ENCODE data around the gene UTP25.
A peak's percentile ranks its signal among the peaks of the same experiment; 100 is the strongest.

Gene UTP25, protein sequence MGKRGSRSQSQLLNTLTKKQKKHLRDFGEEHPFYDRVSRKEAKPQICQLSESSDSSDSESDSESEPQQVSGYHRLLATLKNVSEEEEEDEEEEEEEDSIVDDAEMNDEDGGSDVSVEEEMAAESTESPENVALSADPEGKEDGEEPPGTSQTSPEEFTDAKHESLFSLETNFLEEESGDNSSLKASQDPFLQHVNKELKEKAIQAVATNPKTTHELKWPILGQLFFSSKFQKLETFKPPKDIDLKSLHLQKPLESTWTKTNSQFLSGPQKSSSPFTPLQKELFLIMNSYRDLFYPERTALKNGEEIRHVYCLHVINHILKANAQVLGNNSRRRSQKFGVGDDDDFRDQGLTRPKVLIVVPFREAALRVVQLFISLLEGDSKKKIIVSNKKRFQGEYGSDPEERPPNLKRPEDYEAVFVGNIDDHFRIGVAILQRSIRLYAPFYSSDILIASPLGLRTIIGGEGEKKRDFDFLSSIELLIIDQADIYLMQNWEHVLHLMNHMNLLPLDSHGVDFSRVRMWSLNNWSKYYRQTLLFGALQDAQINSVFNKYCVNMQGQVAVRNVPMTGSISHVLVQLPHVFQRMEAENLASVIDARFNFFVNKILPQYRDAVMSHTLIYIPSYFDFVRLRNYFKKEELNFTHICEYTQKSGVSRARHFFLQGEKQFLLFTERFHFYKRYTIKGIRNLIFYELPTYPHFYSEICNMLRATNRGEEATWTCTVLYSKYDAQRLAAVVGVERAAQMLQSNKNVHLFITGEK

DNA sequence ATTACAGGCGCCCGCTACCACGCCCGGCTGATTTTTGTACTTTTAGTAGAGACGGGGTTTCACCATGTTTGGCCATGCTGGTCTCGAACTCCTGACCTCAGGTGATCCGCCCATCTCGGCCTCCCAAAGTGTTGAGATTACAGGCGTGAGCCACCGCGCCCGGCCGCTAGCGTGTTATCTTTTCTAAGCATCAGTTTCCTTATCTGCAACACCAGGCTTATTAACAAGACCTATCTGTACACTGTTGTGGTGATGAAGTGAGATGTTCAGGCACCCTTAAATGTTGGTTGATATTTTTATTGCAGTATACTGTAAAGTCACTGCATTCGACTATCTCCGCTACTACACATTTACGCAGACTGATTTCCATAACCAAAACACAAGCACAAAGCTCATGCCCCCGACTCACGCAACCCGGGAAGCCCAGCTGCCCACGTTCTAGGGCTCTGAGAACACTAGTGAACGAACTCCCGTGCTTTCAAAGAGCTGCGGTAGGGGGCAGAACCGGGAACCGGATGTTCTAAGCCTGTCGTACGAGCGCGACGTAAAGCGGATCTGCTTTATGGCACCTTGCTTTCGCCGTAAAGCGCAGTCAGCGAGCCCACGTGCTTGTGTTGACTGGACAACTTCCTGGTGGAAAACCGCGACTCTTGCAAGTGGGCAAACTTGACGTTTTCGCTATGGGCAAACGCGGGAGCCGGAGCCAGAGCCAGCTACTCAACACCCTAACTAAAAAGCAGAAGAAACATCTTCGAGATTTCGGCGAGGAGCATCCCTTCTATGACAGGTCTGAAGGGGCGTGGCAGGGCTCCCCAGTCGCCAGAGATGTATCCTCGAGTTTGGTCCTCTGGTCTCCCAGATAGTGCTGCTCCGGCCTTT is at the start of gene UTP25:
Gene UTP25, plus strand, starts transcription at position 589 of the 879 bp plus-strand sequence. Its CDS starts 92 bp downstream, at position 681.
- TF ChIP-seq, protein P1, sequence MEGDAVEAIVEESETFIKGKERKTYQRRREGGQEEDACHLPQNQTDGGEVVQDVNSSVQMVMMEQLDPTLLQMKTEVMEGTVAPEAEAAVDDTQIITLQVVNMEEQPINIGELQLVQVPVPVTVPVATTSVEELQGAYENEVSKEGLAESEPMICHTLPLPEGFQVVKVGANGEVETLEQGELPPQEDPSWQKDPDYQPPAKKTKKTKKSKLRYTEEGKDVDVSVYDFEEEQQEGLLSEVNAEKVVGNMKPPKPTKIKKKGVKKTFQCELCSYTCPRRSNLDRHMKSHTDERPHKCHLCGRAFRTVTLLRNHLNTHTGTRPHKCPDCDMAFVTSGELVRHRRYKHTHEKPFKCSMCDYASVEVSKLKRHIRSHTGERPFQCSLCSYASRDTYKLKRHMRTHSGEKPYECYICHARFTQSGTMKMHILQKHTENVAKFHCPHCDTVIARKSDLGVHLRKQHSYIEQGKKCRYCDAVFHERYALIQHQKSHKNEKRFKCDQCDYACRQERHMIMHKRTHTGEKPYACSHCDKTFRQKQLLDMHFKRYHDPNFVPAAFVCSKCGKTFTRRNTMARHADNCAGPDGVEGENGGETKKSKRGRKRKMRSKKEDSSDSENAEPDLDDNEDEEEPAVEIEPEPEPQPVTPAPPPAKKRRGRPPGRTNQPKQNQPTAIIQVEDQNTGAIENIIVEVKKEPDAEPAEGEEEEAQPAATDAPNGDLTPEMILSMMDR (IDR thresholded peaks at IDR 0.05; ENCODE audit: insufficient read depth, missing control alignments): peak; percentile 90
- DNase-seq (ENCODE audit: insufficient read length, low spot score) (peak; percentile 84), FAIRE-seq (peak; percentile 97)

DNA sequence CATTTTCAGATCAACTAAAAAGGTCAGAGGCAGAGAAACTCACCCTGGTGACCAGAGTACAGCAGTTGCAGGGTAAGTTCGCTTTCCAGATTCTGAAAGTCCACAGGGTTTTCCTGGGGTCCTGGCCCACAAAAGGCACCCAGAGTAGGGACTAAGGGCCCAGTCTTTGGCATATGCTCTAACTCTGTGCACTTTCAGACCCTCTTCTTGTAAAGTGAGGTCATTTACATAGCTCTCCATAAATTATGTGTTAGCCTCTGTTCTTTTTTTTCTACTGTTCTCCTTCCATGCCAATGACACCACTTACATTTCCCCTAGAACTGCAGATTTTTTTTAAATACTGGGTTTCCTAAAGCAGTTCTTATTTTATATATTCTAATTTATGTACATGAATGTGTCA is 49.7 kb upstream of the UTP25 start:
- FAIRE-seq (no peak), DNase-seq (ENCODE audit: insufficient read length, low spot score) (no peak)
- TF ChIP-seq, protein P1 (IDR thresholded peaks at IDR 0.05; ENCODE audit: insufficient read depth, missing control alignments): no peak

DNA sequence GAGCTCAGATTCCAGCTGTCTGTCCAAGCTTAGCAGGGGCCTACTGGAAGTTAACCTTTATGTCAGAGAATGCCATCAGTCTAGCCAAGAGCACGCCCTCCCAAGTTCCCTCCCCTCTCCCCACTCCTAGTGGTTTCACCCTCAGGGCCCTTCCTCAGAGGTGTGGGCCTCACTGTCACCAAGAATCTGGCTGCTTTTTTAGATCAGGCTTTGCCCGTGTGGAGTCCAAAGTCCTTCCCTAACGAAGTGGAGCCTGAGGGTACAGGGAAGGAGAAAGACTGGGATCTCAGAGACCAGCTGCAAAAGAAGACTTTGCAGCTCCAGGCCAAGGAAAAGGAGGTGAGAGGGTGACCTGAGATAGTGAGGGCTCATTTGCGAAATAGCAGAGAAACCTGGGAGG is 47.5 kb upstream of the UTP25 start:
- TF ChIP-seq, protein P1 (IDR thresholded peaks at IDR 0.05; ENCODE audit: insufficient read depth, missing control alignments): no peak
- DNase-seq (ENCODE audit: insufficient read length, low spot score) (no peak), FAIRE-seq (no peak)

DNA sequence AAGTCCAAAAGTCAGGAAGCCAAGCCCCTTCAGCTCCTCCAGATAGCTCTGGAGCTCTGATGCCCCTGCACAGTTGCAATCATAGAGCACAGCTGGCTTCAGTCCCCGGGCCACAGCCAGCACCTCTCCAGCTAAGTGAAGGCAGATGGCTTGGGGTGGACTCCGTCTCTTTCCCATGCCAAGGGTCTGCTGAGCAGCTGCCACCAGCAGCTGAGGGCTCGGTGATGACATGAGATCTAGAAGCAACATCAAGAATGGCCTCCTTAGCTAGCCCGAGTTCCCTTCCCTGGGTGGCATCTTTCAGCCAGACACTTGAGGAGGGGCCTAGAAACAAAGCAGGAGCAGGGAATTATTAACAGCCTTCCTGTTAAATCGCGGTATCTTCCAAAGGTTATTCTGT is 44.4 kb upstream of the UTP25 start:
- TF ChIP-seq, protein P1 (IDR thresholded peaks at IDR 0.05; ENCODE audit: insufficient read depth, missing control alignments): no peak
- DNase-seq (ENCODE audit: insufficient read length, low spot score): no peak

DNA sequence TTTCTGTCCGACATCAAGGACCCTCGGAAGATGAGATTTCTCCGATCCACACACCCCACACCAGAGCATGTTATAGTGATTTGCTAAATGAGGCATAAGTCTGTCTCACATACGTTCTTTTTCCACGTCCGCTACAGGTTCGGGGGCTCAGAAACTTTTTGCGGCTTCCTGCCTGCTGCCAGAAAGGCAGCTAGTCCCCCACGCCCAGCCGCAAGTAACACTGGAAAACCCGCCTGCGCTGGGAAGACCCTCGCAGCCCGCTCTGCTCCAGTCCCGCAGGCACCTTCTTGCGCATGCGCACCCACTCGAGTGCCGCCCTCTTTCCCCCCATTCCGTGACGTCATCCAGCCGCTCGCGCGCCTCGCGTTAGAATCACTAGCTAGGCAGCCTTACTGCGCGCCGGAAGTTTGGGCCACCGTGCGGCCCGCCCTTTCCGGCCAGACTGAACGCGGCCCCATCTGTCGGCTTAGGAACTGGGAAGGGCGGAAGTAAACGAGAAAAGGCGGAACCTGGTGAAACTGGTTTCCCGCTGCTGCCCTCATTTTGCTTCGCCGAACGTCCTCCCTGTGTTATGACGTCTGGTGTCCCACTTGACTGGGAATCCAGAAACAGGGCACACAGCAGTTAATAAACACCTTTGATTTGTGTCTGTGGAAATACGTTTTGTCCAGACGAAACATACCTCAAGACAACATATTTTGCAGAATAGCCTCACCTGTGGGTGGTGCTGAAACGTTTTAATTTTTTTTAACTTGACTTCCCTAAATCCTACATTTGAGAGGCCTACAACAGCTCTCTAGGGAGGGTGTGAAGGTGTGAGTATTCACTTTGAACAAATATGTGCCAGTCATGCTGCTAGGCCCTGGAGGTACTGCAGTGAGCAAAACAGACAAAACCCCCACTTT is 43.3 kb upstream of the UTP25 start, which contains the start of gene C1orf74:
Gene C1orf74, minus strand, starts transcription at position 295 of the 905 bp plus-strand sequence. CDS start 925 bp downstream, outside the sequence.
- no peak for FAIRE-seq
- peak; percentile 63 for DNase-seq (ENCODE audit: insufficient read length, low spot score)
- TF ChIP-seq, protein P1 (IDR thresholded peaks at IDR 0.05; ENCODE audit: insufficient read depth, missing control alignments): no peak

More for the DNA sequence above, 44.4 kb upstream of the UTP25 start:
- no peak for FAIRE-seq

DNA sequence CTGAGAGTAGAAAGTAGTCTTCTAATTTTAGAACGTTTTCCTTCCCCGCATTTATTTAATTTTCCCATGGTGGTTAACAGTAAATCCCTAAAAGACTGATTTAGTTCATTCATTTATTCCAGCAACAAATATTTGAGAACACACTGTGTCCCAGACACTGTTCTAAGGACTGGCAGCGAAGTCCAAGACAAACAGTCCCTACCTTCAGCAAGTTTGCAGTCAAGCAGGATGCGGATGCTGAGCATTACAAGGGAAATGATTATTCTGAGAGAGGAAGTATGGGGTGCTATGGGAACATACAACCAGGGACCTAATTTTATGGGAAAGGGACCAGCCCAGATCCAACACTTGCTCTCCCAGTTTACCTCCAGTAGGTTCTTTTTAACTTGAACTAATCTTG is 42.2 kb upstream of the UTP25 start:
- FAIRE-seq (no peak), DNase-seq (ENCODE audit: insufficient read length, low spot score) (no peak)
- TF ChIP-seq, protein P1 (IDR thresholded peaks at IDR 0.05; ENCODE audit: insufficient read depth, missing control alignments): no peak

Measured in D721Med (cell line).